Measurements from ENCODE around the gene ISM1. TPM values are rescaled to one million over a fixed set of nuclear protein-coding genes. Genes with fewer than 3 reads are reported as not detected.

ISM1 gene
- total RNA-seq, 1 experiment from 2014 or later = 0.20 TPM

DNA sequence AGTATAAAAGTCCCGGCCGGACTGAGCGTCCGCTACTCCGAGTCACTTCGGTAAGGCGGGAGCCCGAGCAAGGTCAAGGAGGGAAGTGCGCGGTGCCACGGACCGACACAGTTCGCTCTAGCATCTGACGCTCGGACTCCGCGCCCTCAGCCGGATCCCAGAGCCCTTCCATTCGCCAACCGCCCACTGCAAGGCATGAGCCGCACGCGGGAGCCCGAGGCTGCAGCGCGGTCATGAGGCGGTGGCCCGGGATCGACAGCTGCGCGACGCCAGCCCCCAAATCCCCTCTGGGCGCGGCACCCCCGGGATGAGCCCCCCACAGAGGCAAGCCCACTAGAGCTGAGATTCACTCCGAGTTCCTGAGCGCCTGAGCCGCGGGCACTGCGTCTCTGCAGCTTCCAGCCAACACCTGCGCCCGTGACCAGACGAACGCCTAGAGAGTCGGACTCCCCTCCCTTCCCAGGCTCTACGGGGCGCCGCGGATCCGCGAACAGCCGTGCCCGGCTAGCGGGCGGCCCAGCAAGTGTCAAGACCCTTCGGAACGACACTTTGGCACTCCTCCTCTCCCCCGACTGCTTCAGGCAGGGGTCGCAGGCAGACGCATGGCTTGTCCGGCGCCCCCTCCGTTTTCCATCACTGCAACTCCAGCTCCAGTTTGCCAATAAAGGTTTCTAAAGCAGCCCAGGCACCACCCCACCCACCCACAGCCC lies 725 bp upstream of the ISM1 start:
- Mint-ChIP-seq H3K4me3 (peak overlapping the region; percentile 68 to 87), H3K9me3 (no peaks in the 10 kb centered on the region), H3K27ac (no peak overlapping the region), H3K36me3 (ENCODE audit: insufficient read depth in 1 of 3, low read depth in 3 of 3) (no peaks in the 10 kb centered on the region; a peak in 1 of 7 replicates), H3K4me1 (peaks cover 16 to 17% of the 10 kb centered on the region in 2 experiments), H3K27me3 (ENCODE audit: low read depth) (peaks cover 88% of the 10 kb centered on the region)
- no peak overlapping the region for H3K14ac ChIP-seq (ENCODE audit: insufficient read depth, low read length)
- H2BK15ac ChIP-seq (ENCODE audit: low read depth, low read length) = no peak overlapping the region
- H3K79me2 ChIP-seq (ENCODE audit: insufficient read depth, low read length) = no peaks in the 10 kb centered on the region
- H3K9ac ChIP-seq (ENCODE audit: extremely low read depth, insufficient read length, low read length) = no peak overlapping the region
- no peak overlapping the region for H3K18ac ChIP-seq (ENCODE audit: insufficient read length, low read depth, low read length)
- no peak overlapping the region for H4K5ac ChIP-seq (ENCODE audit: insufficient read length, low read depth, low read length)
- TF ChIP-seq, protein P1, sequence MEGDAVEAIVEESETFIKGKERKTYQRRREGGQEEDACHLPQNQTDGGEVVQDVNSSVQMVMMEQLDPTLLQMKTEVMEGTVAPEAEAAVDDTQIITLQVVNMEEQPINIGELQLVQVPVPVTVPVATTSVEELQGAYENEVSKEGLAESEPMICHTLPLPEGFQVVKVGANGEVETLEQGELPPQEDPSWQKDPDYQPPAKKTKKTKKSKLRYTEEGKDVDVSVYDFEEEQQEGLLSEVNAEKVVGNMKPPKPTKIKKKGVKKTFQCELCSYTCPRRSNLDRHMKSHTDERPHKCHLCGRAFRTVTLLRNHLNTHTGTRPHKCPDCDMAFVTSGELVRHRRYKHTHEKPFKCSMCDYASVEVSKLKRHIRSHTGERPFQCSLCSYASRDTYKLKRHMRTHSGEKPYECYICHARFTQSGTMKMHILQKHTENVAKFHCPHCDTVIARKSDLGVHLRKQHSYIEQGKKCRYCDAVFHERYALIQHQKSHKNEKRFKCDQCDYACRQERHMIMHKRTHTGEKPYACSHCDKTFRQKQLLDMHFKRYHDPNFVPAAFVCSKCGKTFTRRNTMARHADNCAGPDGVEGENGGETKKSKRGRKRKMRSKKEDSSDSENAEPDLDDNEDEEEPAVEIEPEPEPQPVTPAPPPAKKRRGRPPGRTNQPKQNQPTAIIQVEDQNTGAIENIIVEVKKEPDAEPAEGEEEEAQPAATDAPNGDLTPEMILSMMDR (conservative IDR thresholded peaks at IDR 0.05) = no peak
- no peak overlapping the region for H3K23ac ChIP-seq (ENCODE audit: insufficient read length, low read depth, low read length)
- peak; percentile 78 for DNase-seq
- H2AK5ac ChIP-seq (ENCODE audit: insufficient read length, low read length) = no peak overlapping the region
- peaks cover 27% of the 10 kb centered on the region for H3K23me2 ChIP-seq (ENCODE audit: insufficient read length, low read depth, low read length, poor library complexity, severe bottlenecking)
- H2BK120ac ChIP-seq (ENCODE audit: low read depth, low read length, poor library complexity, severe bottlenecking) = no peak overlapping the region
- no peaks in the 10 kb centered on the region for H3K9me3 ChIP-seq (ENCODE audit: control insufficient read depth, low read depth, low read length)
- H2BK12ac ChIP-seq (ENCODE audit: insufficient read length, low read depth, low read length) = no peak overlapping the region
- H2BK20ac ChIP-seq (ENCODE audit: low read depth, low read length, poor library complexity, severe bottlenecking) = no peak overlapping the region
- peak overlapping the region; percentile 99 for H3K4me2 ChIP-seq (ENCODE audit: insufficient read depth, insufficient read length, low read length)
- H2AFZ ChIP-seq (ENCODE audit: low read length) = no peak overlapping the region
- no peak overlapping the region for H4K8ac ChIP-seq (replicated peaks; ENCODE audit: insufficient read length, low read depth, low read length)
- H3K4ac ChIP-seq (ENCODE audit: low read depth, low read length) = no peak overlapping the region
- peaks cover 24% of the 10 kb centered on the region for H3K27me3 ChIP-seq (ENCODE audit: insufficient read depth, low read length)
- no peak overlapping the region for H3K56ac ChIP-seq (ENCODE audit: insufficient read length, low read depth, low read length)
- no CpG with 5 or more reads among the region's 63 CpGs for WGBS (ENCODE audit: extremely low coverage, insufficient read length, low lambda C conversion rate)
- no peak overlapping the region for H3T11ph ChIP-seq (ENCODE audit: low read length)
- H3K79me1 ChIP-seq (ENCODE audit: insufficient read depth, low read depth, low read length, poor library complexity, severe bottlenecking) = no peaks in the 10 kb centered on the region
- H4K91ac ChIP-seq (ENCODE audit: insufficient read length, low read depth, low read length) = no peak overlapping the region
- no peak overlapping the region for H3K27ac ChIP-seq (ENCODE audit: insufficient read length, low read depth, low read length)
- H4K20me1 ChIP-seq (ENCODE audit: control insufficient read depth, insufficient read depth, insufficient read length) = peaks cover 2% of the 10 kb centered on the region
- no peak overlapping the region for H2BK5ac ChIP-seq (ENCODE audit: insufficient read length, low read length)
- H3K4me1 ChIP-seq (ENCODE audit: insufficient read depth, low read length) = no peaks in the 10 kb centered on the region

Data from H9 (cell line).